KBM-7 (cell line): ENCODE results near the gene GPNMB.

Experiments
- DNase-seq: peaks from one replicate; pipeline ENCODE4 v3.0.0-alpha.2; 2015
- in situ Hi-C: fragments of 300-500 bp; cut with MboI; formaldehyde crosslinking; loops from 2 replicates; pipeline ENCODE4 v1.14.3; 2020; ENCODE audit warnings: low sequenced_read_pairs, low pct_unique_long_range_greater_than_20kb, mixed read lengths

GPNMB gene

DNA sequence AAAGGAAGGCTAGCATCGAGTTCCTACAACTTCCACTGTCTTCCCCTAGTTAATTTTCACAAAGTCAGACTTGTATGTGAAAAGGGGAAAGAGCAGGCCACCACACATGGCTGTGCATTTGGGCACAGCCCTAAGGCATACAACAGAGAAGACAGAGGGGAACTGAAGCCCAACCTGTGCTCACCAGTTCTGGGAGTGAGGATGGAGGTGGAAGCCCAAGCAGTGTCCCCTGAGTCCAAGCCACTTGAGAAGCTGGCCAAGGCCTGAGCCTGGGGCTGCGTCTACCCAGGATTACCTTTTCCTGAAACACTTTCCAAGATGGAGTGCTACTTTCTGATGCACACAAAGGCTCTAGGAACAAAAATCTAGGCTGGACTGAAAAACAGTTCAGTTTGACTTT, 20.3 kb downstream of the GPNMB start:
- in situ Hi-C loops, result no loop called here
- no peak for DNase-seq

DNA sequence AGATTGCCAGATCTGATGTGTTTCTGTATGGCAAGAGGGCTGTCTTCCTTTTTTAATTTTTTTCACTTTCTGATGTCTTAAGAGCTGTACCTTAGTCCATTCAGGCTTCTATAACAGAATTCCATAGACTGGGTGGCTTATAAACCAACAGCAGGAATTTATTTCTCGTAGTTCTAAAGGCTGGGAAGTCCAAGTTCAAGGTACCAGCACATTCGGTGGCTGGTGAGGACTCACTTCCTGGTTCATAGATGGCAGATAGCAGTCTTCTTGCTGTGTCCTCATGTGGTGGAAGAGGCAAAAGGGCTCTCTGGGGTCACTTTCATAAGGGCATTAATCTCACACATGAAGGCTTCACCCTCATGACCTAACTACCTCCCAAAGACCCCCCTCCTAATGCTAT, 20.8 kb downstream of the GPNMB start:
- in situ Hi-C loops, result no loop called here

GRCh38 chr7:23268167-23268566, 21.6 kb downstream of the GPNMB start:
- DNase-seq, result no peak
- in situ Hi-C loops, result no loop called here

More for the DNA sequence above, 20.8 kb downstream of the GPNMB start:
- no peak for DNase-seq

DNA sequence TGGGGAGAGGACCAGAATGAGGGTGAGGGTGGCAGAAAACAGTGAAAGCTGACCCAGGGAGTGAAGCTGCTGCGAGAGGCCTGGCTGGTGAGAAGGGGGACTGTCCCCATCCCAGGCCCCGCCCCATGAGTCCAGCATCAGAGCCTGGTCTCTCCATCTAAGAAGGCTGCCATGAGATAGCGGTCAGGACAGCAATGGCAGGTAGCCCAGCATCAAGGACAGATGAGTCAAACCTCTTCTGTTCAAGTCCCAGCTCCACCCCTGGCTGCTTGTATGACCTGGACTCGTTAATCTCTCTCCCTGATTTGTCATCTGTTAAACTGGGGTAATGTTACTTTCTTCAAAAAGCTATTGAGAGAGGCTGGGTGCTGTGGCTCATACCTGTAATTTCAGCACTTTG, 22.2 kb downstream of the GPNMB start:
- in situ Hi-C loops, result no loop called here
- DNase-seq, result no peak

- no peak for DNase-seq
- in situ Hi-C loops, result no loop called here
Observed at GRCh38 chr7:23272275-23272674, 25.7 kb downstream of the GPNMB start.

- in situ Hi-C loops, result no loop called here
- DNase-seq, result peak; percentile 96
Observed at GRCh38 chr7:23273141-23273599, 26.6 kb downstream of the GPNMB start.

GRCh38 chr7:23275912-23276311, 29.3 kb downstream of the GPNMB start:
- in situ Hi-C loops, result no loop called here
- DNase-seq, result no peak

DNA sequence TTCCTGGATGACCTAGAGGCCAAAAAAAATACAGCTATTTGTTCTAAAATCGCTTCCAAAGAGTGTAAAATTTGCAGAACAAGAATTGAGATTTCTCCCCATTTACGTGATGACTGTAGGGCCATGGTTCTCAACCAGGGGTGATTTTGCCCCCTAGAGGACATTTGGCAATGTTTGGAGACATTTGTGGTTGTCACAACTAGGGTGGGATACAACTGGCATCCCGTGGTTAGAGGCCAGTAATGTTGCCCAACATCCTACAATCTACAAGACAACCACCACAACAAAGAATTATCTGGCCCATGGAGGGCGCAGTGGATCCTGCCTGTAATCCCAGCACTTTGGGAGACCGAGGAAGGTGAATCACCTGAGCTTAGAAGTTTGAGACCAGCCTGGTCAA, 29.8 kb downstream of the GPNMB start:
- DNase-seq, result peak; percentile 67
- in situ Hi-C loops, result no loop called here

DNA sequence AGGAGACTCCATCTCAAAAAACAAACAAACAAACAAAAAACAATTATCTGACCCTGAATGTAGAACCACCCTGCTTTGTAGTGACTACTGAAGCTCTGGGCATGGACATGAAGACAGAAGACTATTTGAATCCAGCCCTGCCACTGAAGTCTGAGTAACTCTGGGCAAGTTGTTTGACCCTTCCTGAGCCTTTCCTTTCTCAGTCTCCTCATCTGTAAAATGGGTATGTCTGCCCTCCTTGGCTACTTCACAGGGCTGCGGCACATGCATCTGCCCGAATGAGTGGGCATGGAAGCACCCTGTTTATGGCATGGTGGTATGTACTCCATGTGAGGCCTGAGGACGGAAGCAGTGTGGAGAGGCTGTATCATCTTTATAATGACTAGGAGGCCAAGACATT, 30.4 kb downstream of the GPNMB start:
- in situ Hi-C loops, result no loop called here
- no peak for DNase-seq

DNA sequence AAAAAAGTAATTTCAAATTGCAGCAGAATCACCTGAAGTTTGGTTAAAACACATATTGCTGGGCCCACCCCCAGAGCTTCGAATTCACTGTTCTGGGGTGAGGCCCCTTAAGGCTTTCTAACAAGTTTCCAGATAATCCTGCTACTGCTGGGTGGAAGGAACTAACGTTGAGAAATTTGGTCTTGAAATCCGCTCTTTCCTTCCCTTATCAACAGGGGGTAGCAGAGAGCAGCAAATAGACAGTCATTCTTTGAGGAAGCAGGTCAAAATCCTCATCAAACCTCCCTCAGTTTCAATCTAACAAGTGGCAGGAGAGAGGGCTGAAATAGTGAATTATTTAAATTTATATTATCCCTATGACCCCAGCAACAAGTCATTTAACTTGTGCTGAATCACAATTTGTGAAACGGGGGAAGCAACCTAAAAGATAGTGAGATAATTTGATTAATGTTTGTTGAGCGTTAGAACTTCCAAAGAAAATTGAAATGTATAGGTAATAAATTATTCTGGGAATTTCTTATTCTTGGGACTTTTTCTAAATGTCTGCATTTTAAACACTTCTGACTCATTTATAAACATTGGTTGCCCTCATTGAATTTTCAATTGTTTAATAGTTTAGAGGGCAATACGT, 30.9 kb downstream of the GPNMB start:
- peak; percentile 84 for DNase-seq
- in situ Hi-C loops, result no loop called here

- in situ Hi-C loops, result no loop called here
- no peak for DNase-seq
Observed at GRCh38 chr7:23279819-23280525, 33.4 kb downstream of the GPNMB start.

GRCh38 chr7:23283086-23283485, 36.5 kb downstream of the GPNMB start:
- in situ Hi-C loops, result no loop called here
- DNase-seq, result no peak

GRCh38 chr7:23284871-23285270, 38.3 kb downstream of the GPNMB start:
- no peak for DNase-seq
- in situ Hi-C loops, result no loop called here

DNA sequence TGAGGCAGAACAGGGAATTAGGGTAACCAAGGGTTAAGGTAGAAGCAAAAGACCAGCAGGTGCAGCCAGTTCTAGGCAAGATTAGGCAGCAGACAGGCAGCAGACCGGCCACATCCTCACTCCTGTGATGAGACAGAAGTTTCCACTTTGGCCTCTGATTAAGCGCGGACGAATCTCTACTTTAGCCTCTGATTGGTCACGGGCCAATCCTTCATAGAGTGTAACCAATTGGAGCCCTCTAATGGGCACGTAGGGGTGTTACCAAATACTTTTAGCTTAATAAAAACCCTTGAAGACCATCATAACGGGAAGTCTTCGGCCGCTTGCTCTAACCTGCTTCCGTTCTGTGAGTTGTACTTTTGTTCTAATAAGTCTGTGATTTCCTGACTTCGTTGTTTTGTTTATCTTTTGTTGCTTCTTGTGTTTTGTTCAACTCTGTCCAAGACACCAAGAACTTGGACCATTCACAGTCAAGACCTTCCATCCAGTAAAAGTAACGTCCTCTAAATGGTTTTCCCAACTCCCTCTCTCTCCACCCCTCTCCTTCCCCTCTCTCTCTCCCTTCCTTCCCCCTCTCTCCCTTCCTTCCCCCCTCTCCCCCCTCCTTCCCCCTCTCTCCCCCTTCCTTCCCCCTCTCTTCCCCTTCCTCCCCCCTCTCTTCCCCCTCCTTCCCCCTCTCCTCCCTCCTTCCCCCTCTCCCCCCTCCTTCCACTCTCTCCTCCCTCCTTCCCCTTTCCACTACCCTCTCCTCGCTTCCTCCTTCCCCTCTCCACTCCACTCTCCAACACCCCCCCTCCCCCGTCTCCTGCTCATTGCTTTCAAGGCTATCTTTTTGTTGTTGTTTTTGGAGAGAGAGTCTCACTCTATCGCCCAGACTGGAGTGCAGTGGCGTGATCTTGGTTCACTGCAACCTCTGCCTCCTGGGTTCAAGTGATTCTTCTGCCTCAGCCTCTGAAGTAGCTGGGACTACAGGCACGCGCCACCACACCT, 39.4 kb downstream of the GPNMB start:
- no peak for DNase-seq
- in situ Hi-C loops, result no loop called here

- in situ Hi-C loops, result no loop called here
- no peak for DNase-seq
Observed at GRCh38 chr7:23287612-23288011, 41.0 kb downstream of the GPNMB start.

DNA sequence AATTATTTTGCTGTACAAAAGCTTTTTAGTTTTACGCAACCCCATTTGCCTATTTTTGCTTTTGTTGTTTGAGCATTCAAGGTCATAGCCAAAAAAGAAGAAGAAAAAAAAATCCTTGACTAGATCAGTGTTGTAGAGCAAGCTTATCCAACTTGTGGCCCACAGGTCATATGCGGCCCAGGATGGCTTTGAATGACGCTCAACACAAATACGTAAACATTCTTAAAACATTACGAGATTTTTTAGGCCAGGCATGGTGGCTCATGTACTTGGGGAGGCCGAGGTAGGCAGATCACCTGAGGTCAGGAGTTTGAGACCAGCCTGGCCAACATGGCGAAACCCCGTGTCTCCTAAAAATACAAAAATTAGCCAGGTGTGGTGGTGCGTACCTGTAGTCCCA, 44.4 kb downstream of the GPNMB start:
- in situ Hi-C loops, result no loop called here
- no peak for DNase-seq

- DNase-seq, result no peak
- in situ Hi-C loops, result no loop called here
Observed at GRCh38 chr7:23291957-23292560, 45.5 kb downstream of the GPNMB start.

GRCh38 chr7:23292623-23293022, 46.0 kb downstream of the GPNMB start:
- in situ Hi-C loops, result no loop called here
- no peak for DNase-seq

- DNase-seq, result no peak
- in situ Hi-C loops, result no loop called here
Observed at GRCh38 chr7:23293500-23294073, 47.0 kb downstream of the GPNMB start.
